Fibroblast of lung (primary cell): ENCODE data around the gene NDUFB7. TPM values are rescaled to one million over a fixed set of nuclear protein-coding genes. Genes with fewer than 3 reads are reported as not detected.

Experiments
- DNase-seq, 2 donors: peaks; one replicate each; pipeline versions ENCODE4 v3.0.0 to v3.0.0-alpha.2; 2010; ENCODE audit warnings: low read depth in 2 of 2
- H2AFZ ChIP-seq: 2 replicates; pipeline ENCODE4 v1.5.1; 2012; ENCODE audit warnings: low read length, control low read depth, inconsistent platforms
- H3K27ac ChIP-seq: 2 replicates; pipeline ENCODE4 v1.5.1; 2011; ENCODE audit warnings: low read length, control low read depth; ENCODE audit not compliant: insufficient read depth
- H3K27me3 ChIP-seq: 2 replicates; pipeline ENCODE4 v1.5.1; 2011; ENCODE audit warnings: mild to moderate bottlenecking, low read length; ENCODE audit not compliant: control insufficient read depth, insufficient read depth
- H3K36me3 ChIP-seq: 2 replicates; pipeline ENCODE4 v1.5.1; 2011; ENCODE audit warnings: low read length; ENCODE audit not compliant: control insufficient read depth, insufficient read depth
- H3K4me1 ChIP-seq: 2 replicates; pipeline ENCODE4 v1.5.1; 2011; ENCODE audit warnings: low read length; ENCODE audit not compliant: control insufficient read depth, insufficient read depth; ENCODE audit errors: extremely low read depth
- H3K4me2 ChIP-seq: 2 replicates; pipeline ENCODE4 v1.5.1; 2011; ENCODE audit warnings: low read length, control low read depth; ENCODE audit not compliant: insufficient read depth; ENCODE audit errors: extremely low read depth
- H3K4me3 ChIP-seq, 4 experiments: fragments of 200-600 bp in 1 of 4; sonication (generic) in 1 of 4; replicated peaks in 1 of 4; 2 replicates each; pipeline ENCODE4 v1.5.1; 2011 to 2016; ENCODE audit warnings: low read length in 4 of 4, low read depth in 3 of 4, mild to moderate bottlenecking in 3 of 4, control low read depth in 2 of 4, inconsistent platforms in 1 of 4, mixed read lengths in 1 of 4; ENCODE audit not compliant: insufficient read depth in 1 of 4; ENCODE audit errors: control extremely low read depth in 1 of 4
- H3K79me2 ChIP-seq: 2 replicates; pipeline ENCODE4 v1.5.1; 2012; ENCODE audit warnings: mild to moderate bottlenecking, low read length, inconsistent platforms; ENCODE audit not compliant: control insufficient read depth, insufficient read depth
- H3K9ac ChIP-seq: 2 replicates; pipeline ENCODE4 v1.5.1; 2011; ENCODE audit warnings: mild to moderate bottlenecking, low read length, control low read depth; ENCODE audit not compliant: insufficient read depth
- H3K9me3 ChIP-seq: 2 replicates; pipeline ENCODE4 v1.5.1; 2012; ENCODE audit warnings: low read depth, low read length; ENCODE audit not compliant: control insufficient read depth, insufficient read depth
- H4K20me1 ChIP-seq: 2 replicates; pipeline ENCODE4 v1.5.1; 2011; ENCODE audit warnings: low read length; ENCODE audit not compliant: control insufficient read depth, insufficient read depth; ENCODE audit errors: extremely low read depth
- CTCF ChIP-seq, 2 donors: IDR thresholded peaks in 1 of 2; conservative IDR thresholded peaks in 1 of 2; 1 replicate in 1 of 2; 2 replicates in 1 of 2; pipeline ENCODE4 v1.5.1; 2011 to 2012; ENCODE audit warnings: low read length in 2 of 2, control low read depth in 1 of 2, inconsistent platforms in 1 of 2, low read depth in 1 of 2, mild to moderate bottlenecking in 1 of 2
- EZH2 ChIP-seq: IDR thresholded peaks from 2 replicates; pipeline ENCODE4 v1.5.1; 2012; ENCODE audit warnings: low read length, control low read depth, mild to moderate bottlenecking; ENCODE audit errors: missing control alignments
- polyA plus RNA-seq, 2 donors: library from polyadenylated mRNA; depleted of rRNA in 1 of 2; stranded (reverse) in 1 of 2; unstranded in 1 of 2; fragments of >200 nt; gene quantifications; 2 replicates each; pipeline ENCODE4 v1.2.1, GENCODE V29; 2011 to 2012; ENCODE audit warnings: missing spikeins in 1 of 2
- total RNA-seq: library from RNA; depleted of rRNA; stranded (reverse); fragments of >200 nt; gene quantifications from 2 replicates; pipeline ENCODE4 v1.2.1, GENCODE V29; 2014

Gene NDUFB7
- total and polyA plus RNA-seq, 2 donors (not counting 1 experiment from before 2014, with no cell fraction given): 100 to 253 TPM

- Histone ChIP-seq H3K4me2 (peak overlapping the region; percentile 80), H3K36me3 (no peaks in the 10 kb centered on the region), H3K27me3 (no peaks in the 10 kb centered on the region), H3K27ac (peak overlapping the region; percentile 86), H3K4me1 (peaks cover 7% of the 10 kb centered on the region), H3K9me3 (no peaks in the 10 kb centered on the region), H3K79me2 (peaks cover 20% of the 10 kb centered on the region), H3K9ac (peak overlapping the region; percentile 74), H3K4me3 (peak overlapping the region; percentile 63 to 78 (median 69)), H4K20me1 (no peaks in the 10 kb centered on the region), H2AFZ (peak overlapping the region; percentile 89)
- DNase-seq: peak in 1 of 2 donors; percentile 21
- TF ChIP-seq CTCF (conservative IDR thresholded peaks at IDR 0.05 in 1 of 2, IDR thresholded peaks at IDR 0.05 in 1 of 2; ENCODE audit: low read depth in 1 of 2, low read length in 2 of 2) (no peak), EZH2 (no peak)
These were observed 43.2 kb downstream of the NDUFB7 start for GRCh38 chr19:14528419-14529253.

DNA sequence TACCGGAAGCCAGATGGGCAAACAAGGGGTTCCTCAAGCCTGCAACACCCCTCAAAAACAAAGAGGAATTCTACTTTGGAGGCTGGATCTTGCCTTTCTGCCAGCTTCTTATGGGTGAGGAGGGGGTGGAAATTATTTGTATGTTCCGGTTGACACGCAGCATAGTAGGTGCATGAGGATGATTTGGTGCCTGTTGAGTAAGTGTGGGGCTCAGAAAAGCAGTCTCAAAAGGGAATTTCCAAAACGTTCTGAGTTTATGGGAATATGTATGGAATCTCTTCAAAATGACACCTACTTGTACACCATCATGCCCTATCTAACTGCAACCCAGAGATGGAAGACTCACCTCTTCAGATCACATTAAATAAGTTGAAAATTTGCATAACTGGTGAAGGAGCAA is 45.4 kb downstream of the NDUFB7 start:
- Histone ChIP-seq H4K20me1 (no peaks in the 10 kb centered on the region), H3K9me3 (no peaks in the 10 kb centered on the region), H3K4me1 (peaks cover 9% of the 10 kb centered on the region), H3K9ac (no peak overlapping the region), H3K4me2 (no peak overlapping the region), H3K27ac (no peak overlapping the region), H3K27me3 (no peaks in the 10 kb centered on the region), H3K4me3 (no peak overlapping the region), H3K79me2 (peaks cover 14% of the 10 kb centered on the region), H3K36me3 (no peaks in the 10 kb centered on the region), H2AFZ (no peak overlapping the region)
- no peak for DNase-seq
- TF ChIP-seq EZH2 (no peak), CTCF (conservative IDR thresholded peaks at IDR 0.05 in 1 of 2, IDR thresholded peaks at IDR 0.05 in 1 of 2; ENCODE audit: low read depth in 1 of 2, low read length in 2 of 2) (no peak)

DNA sequence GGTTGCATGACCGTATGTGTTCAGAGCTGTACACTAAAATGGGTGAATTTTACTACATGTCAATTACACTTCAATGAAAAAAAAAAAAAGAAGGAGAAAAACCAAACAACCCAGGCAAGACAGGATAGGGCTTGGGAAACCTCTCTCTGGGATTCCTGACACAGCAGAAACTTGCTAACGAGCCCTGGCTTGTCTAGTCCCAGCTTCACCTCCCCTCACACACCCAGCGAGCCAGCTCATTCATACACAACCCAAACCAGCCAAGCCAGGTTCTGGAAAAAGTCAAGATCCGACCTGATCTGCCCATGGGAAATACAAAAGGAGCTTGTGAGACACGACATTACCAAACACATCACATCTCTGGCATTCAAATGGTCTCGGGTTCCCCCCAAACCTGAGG is 46.1 kb downstream of the NDUFB7 start:
- H3K27me3 ChIP-seq: no peaks in the 10 kb centered on the region
- TF ChIP-seq EZH2 (no peak), CTCF (conservative IDR thresholded peaks at IDR 0.05 in 1 of 2, IDR thresholded peaks at IDR 0.05 in 1 of 2; ENCODE audit: low read depth in 1 of 2, low read length in 2 of 2) (no peak)
- H3K4me1 ChIP-seq: peaks cover 9% of the 10 kb centered on the region
- no peak overlapping the region for H3K27ac ChIP-seq
- H4K20me1 ChIP-seq: no peaks in the 10 kb centered on the region
- no peak overlapping the region for H3K4me2 ChIP-seq
- no peak overlapping the region for H3K9ac ChIP-seq
- peaks cover 9% of the 10 kb centered on the region for H3K79me2 ChIP-seq
- no peaks in the 10 kb centered on the region for H3K36me3 ChIP-seq
- H3K9me3 ChIP-seq: no peaks in the 10 kb centered on the region
- no peak overlapping the region for H3K4me3 ChIP-seq
- DNase-seq: no peak
- H2AFZ ChIP-seq: no peak overlapping the region
